IMR-90 (cell line): ENCODE results near the gene CXorf65. TPM values are rescaled to one million over a fixed set of nuclear protein-coding genes. Genes with fewer than 3 reads are reported as not detected.

Experiments
- ATAC-seq: fragments of 200-7000 bp; cut with Tn5 transposase; 2 replicates; pipeline ENCODE4 v1.9.1; 2020; ENCODE audit warnings: low read depth, mild to moderate bottlenecking, moderate library complexity
- BruUV-seq: library from RNA; stranded (reverse); fragments of 400-500 nt; replicated peaks from 2 replicates; lab custom pipeline; 2021; lab: Mats Ljungman, UMichigan
- CTCF ChIA-PET: fragments of 300-600 bp; formaldehyde crosslinking; extraction: SDS; loops from one replicate; lab custom pipeline; 2021; ENCODE audit warnings: antibody characterized with exemption; lab: Yijun Ruan, JAX
- POLR2A ChIA-PET: fragments of 300-600 bp; sonication (Branson Sonifier 250); formaldehyde crosslinking; loops from one replicate; lab custom pipeline; 2022; ENCODE audit warnings: antibody characterized with exemption; ENCODE audit not compliant: unreplicated experiment; lab: Charles Lee
- DNase-seq: peaks from one replicate; pipeline ENCODE4 v3.0.0; 2013
- H2AFZ ChIP-seq: replicated peaks from 2 replicates; pipeline ENCODE3; 2013; ENCODE audit warnings: low read length, mild to moderate bottlenecking; ENCODE audit not compliant: poor library complexity
- H2AK5ac ChIP-seq: 2 replicates; pipeline ENCODE4 v1.6.1; 2013; ENCODE audit warnings: low read depth, low read length, inconsistent platforms
- H2AK9ac ChIP-seq: replicated peaks from 2 replicates; pipeline ENCODE3; 2013; ENCODE audit warnings: mild to moderate bottlenecking, low read depth, low read length, moderate library complexity; ENCODE audit not compliant: poor library complexity
- H2BK120ac ChIP-seq: 2 replicates; pipeline ENCODE4 v1.6.1; 2013; ENCODE audit warnings: low read depth, low read length, inconsistent platforms
- H2BK15ac ChIP-seq: 3 replicates; pipeline ENCODE4 v1.6.1; 2013; ENCODE audit warnings: low read depth, low read length, inconsistent platforms
- H2BK20ac ChIP-seq: 2 replicates; pipeline ENCODE4 v1.6.1; 2013; ENCODE audit warnings: low read depth, mild to moderate bottlenecking, inconsistent platforms, low read length, moderate library complexity
- H2BK5ac ChIP-seq: 2 replicates; pipeline ENCODE4 v1.6.1; 2013; ENCODE audit warnings: mild to moderate bottlenecking, low read depth, low read length, inconsistent platforms; ENCODE audit not compliant: poor library complexity, severe bottlenecking
- H3K14ac ChIP-seq: replicated peaks from 2 replicates; pipeline ENCODE4 v1.6.1; 2013; ENCODE audit warnings: low read depth, low read length, inconsistent platforms
- H3K18ac ChIP-seq: 2 replicates; pipeline ENCODE4 v1.6.1; 2013; ENCODE audit warnings: low read depth, low read length, control low read depth
- H3K23ac ChIP-seq: 2 replicates; pipeline ENCODE4 v1.6.1; 2013; ENCODE audit warnings: low read depth, low read length, inconsistent platforms
- H3K27ac ChIP-seq: 2 replicates; pipeline ENCODE4 v1.5.1; 2013; ENCODE audit warnings: mild to moderate bottlenecking, control low read depth, low read length; ENCODE audit not compliant: insufficient read depth
- H3K27me3 ChIP-seq: 2 replicates; pipeline ENCODE4 v1.6.1; 2013; ENCODE audit warnings: low read length; ENCODE audit not compliant: control insufficient read depth, insufficient read depth
- H3K36me3 ChIP-seq: 2 replicates; pipeline ENCODE4 v1.6.1; 2013; ENCODE audit warnings: low read length, mixed read lengths; ENCODE audit not compliant: control insufficient read depth, insufficient read depth
- H3K4ac ChIP-seq: 2 replicates; pipeline ENCODE4 v1.6.1; 2013; ENCODE audit warnings: low read depth, low read length, inconsistent platforms
- H3K4me1 ChIP-seq: 2 replicates; pipeline ENCODE4 v1.6.1; 2013; ENCODE audit warnings: low read length, mixed read lengths; ENCODE audit not compliant: control insufficient read depth, insufficient read depth
- H3K4me2 ChIP-seq: 2 replicates; pipeline ENCODE4 v1.6.1; 2013; ENCODE audit warnings: low read depth, mild to moderate bottlenecking, control low read depth, low read length, moderate library complexity
- H3K4me3 ChIP-seq: 2 replicates; pipeline ENCODE4 v1.5.1; 2013; ENCODE audit warnings: low read depth, mild to moderate bottlenecking, control low read depth, low read length, moderate library complexity; ENCODE audit not compliant: insufficient read depth
- H3K56ac ChIP-seq: 2 replicates; pipeline ENCODE4 v1.6.1; 2013; ENCODE audit warnings: low read length, inconsistent platforms; ENCODE audit not compliant: insufficient read depth; ENCODE audit errors: extremely low read depth
- H3K79me1 ChIP-seq, 2 experiments: 2 replicates each; pipeline ENCODE4 v1.6.1; 2013; ENCODE audit warnings: low read length in 2 of 2, inconsistent platforms in 1 of 2, low read depth in 1 of 2
- H3K9ac ChIP-seq: 2 replicates; pipeline ENCODE4 v1.6.1; 2013; ENCODE audit warnings: low read depth, low read length, control low read depth
- H3K9me1 ChIP-seq: 2 replicates; pipeline ENCODE4 v1.6.1; 2013; ENCODE audit warnings: low read length, inconsistent platforms; ENCODE audit not compliant: insufficient read depth
- H3K9me3 ChIP-seq: 2 replicates; pipeline ENCODE4 v1.6.1; 2013; ENCODE audit warnings: low read length; ENCODE audit not compliant: control insufficient read depth, insufficient read depth
- H4K20me1 ChIP-seq: 2 replicates; pipeline ENCODE4 v1.6.1; 2013; ENCODE audit warnings: low read length, inconsistent platforms; ENCODE audit not compliant: insufficient read depth
- H4K5ac ChIP-seq: 2 replicates; pipeline ENCODE4 v1.6.1; 2013; ENCODE audit warnings: mild to moderate bottlenecking, low read depth, low read length, control low read depth
- H4K8ac ChIP-seq, 2 experiments: 2 replicates each; pipeline ENCODE4 v1.6.1; 2013; ENCODE audit warnings: low read depth in 2 of 2, low read length in 2 of 2, control low read depth in 1 of 2, inconsistent platforms in 1 of 2
- H4K91ac ChIP-seq: 2 replicates; pipeline ENCODE4 v1.6.1; 2013; ENCODE audit warnings: low read depth, low read length, inconsistent platforms; ENCODE audit not compliant: insufficient read depth
- BHLHE40 ChIP-seq: fragments of 150-350 bp; IDR thresholded peaks from 2 replicates; pipeline ENCODE4 v1.6.1; 2016; ENCODE audit warnings: mild to moderate bottlenecking, low read depth, low read length
- CEBPB ChIP-seq: IDR thresholded peaks from 2 replicates; pipeline ENCODE4 v1.6.1; 2012; ENCODE audit warnings: low read depth, low read length, improper control_type of control experiment
- CHD1 ChIP-seq: IDR thresholded peaks from 2 replicates; pipeline ENCODE4 v1.6.1; 2012; ENCODE audit warnings: low read depth, low read length, improper control_type of control experiment
- FOS ChIP-seq: fragments of 150-350 bp; IDR thresholded peaks from 2 replicates; pipeline ENCODE4 v1.6.1; 2016; ENCODE audit warnings: low read depth, low read length
- MAFK ChIP-seq: IDR thresholded peaks from 2 replicates; pipeline ENCODE4 v1.6.1; 2012; ENCODE audit warnings: low read depth, low read length, improper control_type of control experiment
- MAZ ChIP-seq: IDR thresholded peaks from 2 replicates; pipeline ENCODE4 v1.6.1; 2012; ENCODE audit warnings: low read depth, mild to moderate bottlenecking, low read length, improper control_type of control experiment, moderate library complexity, borderline replicate concordance
- MXI1 ChIP-seq: IDR thresholded peaks from 2 replicates; pipeline ENCODE4 v1.6.1; 2012; ENCODE audit warnings: low read depth, mild to moderate bottlenecking, low read length, moderate library complexity, borderline replicate concordance
- NFE2L2 ChIP-seq: fragments of 150-350 bp; IDR thresholded peaks from 2 replicates; pipeline ENCODE4 v1.6.1; 2016; ENCODE audit warnings: low read depth, mild to moderate bottlenecking, low read length
- POLR2A ChIP-seq: IDR thresholded peaks from 2 replicates; pipeline ENCODE4 v1.6.1; 2012; ENCODE audit warnings: mild to moderate bottlenecking, low read depth, low read length
- RAD21 ChIP-seq: IDR thresholded peaks from 2 replicates; pipeline ENCODE4 v1.6.1; 2012; ENCODE audit warnings: low read length, improper control_type of control experiment
- RCOR1 ChIP-seq: IDR thresholded peaks from 2 replicates; pipeline ENCODE4 v1.6.1; 2012; ENCODE audit warnings: mild to moderate bottlenecking, low read length, improper control_type of control experiment; ENCODE audit not compliant: insufficient replicate concordance
- RFX5 ChIP-seq: IDR thresholded peaks from 2 replicates; pipeline ENCODE4 v1.8.0; 2012; ENCODE audit warnings: low read depth, mild to moderate bottlenecking, low read length, moderate library complexity
- SMC3 ChIP-seq: fragments of 150-350 bp; IDR thresholded peaks from 2 replicates; pipeline ENCODE4 v1.6.1; 2016; ENCODE audit warnings: low read depth, mild to moderate bottlenecking, antibody characterized with exemption, low read length, moderate library complexity
- WGBS, 2 experiments: methylation state at CpG; one replicate each; pipeline versions ENCODE4 v1.1.5 to v1.1.7; 2013; ENCODE audit warnings: missing lambda C conversion rate in 2 of 2; ENCODE audit not compliant: insufficient read length in 1 of 2; ENCODE audit errors: extremely low coverage in 2 of 2; 5-methylcytosine and 5-hydroxymethylcytosine counted together
- dilution Hi-C: fragments of 300-500 bp; cut with HindIII; formaldehyde crosslinking; loops from one replicate; pipeline ENCODE4 v1.14.3; 2018; ENCODE audit warnings: low sequenced_read_pairs; ENCODE audit not compliant: unreplicated experiment
- in situ Hi-C: fragments of 300-500 bp; cut with MboI; formaldehyde crosslinking; loops from 3 replicates; pipeline ENCODE4 v1.14.3; 2019; ENCODE audit warnings: low sequenced_read_pairs, inconsistent platforms, mixed read lengths
- intact Hi-C: fragments of 100-400 bp; cut with micrococcal nuclease; formaldehyde crosslinking; loops from 2 replicates; pipeline ENCODE4 v1.10.0; 2022
- polyA plus RNA-seq, 3 experiments: library from polyadenylated mRNA; depleted of rRNA; stranded (reverse); fragments of >200 nt; gene quantifications; 2 replicates each; pipeline ENCODE4 v1.2.3, GENCODE V29; 2012; ENCODE audit warnings: low replicate concordance in 1 of 3
- total RNA-seq: library from RNA; depleted of rRNA; stranded (reverse); fragments of >200 nt; gene quantifications from 2 replicates; pipeline ENCODE4 v1.2.3, GENCODE V29; 2012
- TF ChIP-seq, protein P1 (sequence below): fragments of 150-350 bp; IDR thresholded peaks from 2 replicates; pipeline ENCODE4 v1.6.1; 2016; ENCODE audit warnings: low read depth, mild to moderate bottlenecking, low read length, moderate library complexity, borderline replicate concordance
- TF ChIP-seq, protein P2 (sequence below): fragments of 150-350 bp; IDR thresholded peaks from 2 replicates; pipeline ENCODE4 v1.6.1; 2017; ENCODE audit warnings: mild to moderate bottlenecking, antibody characterized with exemption, low read length, low read depth
- TF ChIP-seq, protein P3 (sequence below): conservative IDR thresholded peaks from 2 replicates; pipeline ENCODE4 v1.5.1; 2012; ENCODE audit warnings: mild to moderate bottlenecking, low read depth, low read length, improper control_type of control experiment

Gene CXorf65
- total and polyA plus RNA-seq, 2 of the 4 experiments (the other 2 are of a cell fraction), result not detected

DNA sequence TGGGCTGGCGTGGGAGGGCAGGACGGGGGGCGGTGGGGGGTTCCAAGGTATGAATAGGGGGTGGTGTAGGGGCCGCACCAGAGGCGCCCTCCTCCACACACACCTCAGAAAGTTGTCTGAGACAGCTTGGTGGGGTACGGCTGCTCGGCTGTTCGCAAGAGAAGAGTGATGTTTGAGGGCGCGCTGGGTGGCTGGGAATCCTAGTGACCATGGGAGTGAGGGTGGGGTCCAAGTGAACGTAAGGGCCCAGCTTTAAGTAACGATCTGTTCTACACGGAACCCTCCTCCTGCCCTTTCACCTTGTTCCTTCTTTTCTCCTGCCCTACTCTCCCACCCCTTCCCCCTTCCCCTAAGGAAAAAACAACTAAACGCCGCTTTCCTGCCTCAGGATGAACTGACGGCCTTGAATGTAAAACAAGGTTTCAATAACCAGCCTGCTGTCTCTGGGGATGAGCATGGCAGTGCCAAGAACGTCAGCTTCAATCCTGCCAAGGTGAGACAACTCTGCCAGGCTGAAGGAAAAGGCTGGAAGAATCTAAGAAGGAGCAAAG is 12.5 kb upstream of the CXorf65 start:
- WGBS, 2 experiments, result 33% methylated on average over 3 of the region's 17 CpGs; no CpG with 5 or more reads in 1 of the 2 experiments
- no peak for DNase-seq
- intact Hi-C loops, result no loop called here
- no peaks in the 10 kb centered on the region; the same call in 1 of the 2 replicates for H3K4me1 ChIP-seq
- no peaks in the 10 kb centered on the region for H3K9me3 ChIP-seq
- CTCF ChIA-PET, result no interaction called here
- H4K20me1 ChIP-seq, result no peaks in the 10 kb centered on the region
- H3K27me3 ChIP-seq, result peaks cover 2% of the 10 kb centered on the region; the same call in 1 of the 2 replicates
- peak overlapping the region; percentile 83 for H3K14ac ChIP-seq
- H3K9me1 ChIP-seq, result peaks cover 7% of the 10 kb centered on the region
- H3K18ac ChIP-seq, result no peak overlapping the region
- BruUV-seq, result TSS peak; percentile 39
- H4K5ac ChIP-seq, result no peak overlapping the region
- no peak overlapping the region for H2BK20ac ChIP-seq
- H4K91ac ChIP-seq, result peak overlapping the region; percentile 53
- peak overlapping the region; percentile 25 for H2BK5ac ChIP-seq
- peak overlapping the region; percentile 90 for H3K9ac ChIP-seq
- H3K4ac ChIP-seq, result peak overlapping the region; percentile 72
- H2AK9ac ChIP-seq, result peak overlapping the region; percentile 89
- in situ Hi-C loops, result no loop called here
- H2BK15ac ChIP-seq, result no peak overlapping the region
- H3K4me2 ChIP-seq, result peak overlapping the region; percentile 85
- peaks cover 0 to 13% of the 10 kb centered on the region in 2 experiments; a peak in 2 of 4 replicates for H3K79me1 ChIP-seq
- POLR2A ChIA-PET, result no interaction called here
- no peak overlapping the region for H2BK120ac ChIP-seq
- H2AFZ ChIP-seq, result peak overlapping the region; percentile 84
- peak overlapping the region; percentile 85 for H3K27ac ChIP-seq
- H3K56ac ChIP-seq, result no peak overlapping the region; the same call in 1 of the 2 replicates
- peak overlapping the region; percentile 68 for H3K23ac ChIP-seq
- peaks cover 29% of the 10 kb centered on the region for H3K36me3 ChIP-seq
- H3K4me3 ChIP-seq, result peak overlapping the region; percentile 71
- peak; percentile 33 for ATAC-seq
- TF ChIP-seq CEBPB, result no peak
- no peak for TF ChIP-seq MXI1
- no peak for TF ChIP-seq MAZ
- TF ChIP-seq, protein P1, sequence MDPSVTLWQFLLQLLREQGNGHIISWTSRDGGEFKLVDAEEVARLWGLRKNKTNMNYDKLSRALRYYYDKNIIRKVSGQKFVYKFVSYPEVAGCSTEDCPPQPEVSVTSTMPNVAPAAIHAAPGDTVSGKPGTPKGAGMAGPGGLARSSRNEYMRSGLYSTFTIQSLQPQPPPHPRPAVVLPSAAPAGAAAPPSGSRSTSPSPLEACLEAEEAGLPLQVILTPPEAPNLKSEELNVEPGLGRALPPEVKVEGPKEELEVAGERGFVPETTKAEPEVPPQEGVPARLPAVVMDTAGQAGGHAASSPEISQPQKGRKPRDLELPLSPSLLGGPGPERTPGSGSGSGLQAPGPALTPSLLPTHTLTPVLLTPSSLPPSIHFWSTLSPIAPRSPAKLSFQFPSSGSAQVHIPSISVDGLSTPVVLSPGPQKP, result no peak
- TF ChIP-seq, protein P2, sequence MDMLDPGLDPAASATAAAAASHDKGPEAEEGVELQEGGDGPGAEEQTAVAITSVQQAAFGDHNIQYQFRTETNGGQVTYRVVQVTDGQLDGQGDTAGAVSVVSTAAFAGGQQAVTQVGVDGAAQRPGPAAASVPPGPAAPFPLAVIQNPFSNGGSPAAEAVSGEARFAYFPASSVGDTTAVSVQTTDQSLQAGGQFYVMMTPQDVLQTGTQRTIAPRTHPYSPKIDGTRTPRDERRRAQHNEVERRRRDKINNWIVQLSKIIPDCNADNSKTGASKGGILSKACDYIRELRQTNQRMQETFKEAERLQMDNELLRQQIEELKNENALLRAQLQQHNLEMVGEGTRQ, result no peak
- no peak for TF ChIP-seq SMC3
- no peak for TF ChIP-seq BHLHE40
- TF ChIP-seq NFE2L2, result no peak
- TF ChIP-seq MAFK, result no peak
- no peak for TF ChIP-seq CHD1
- TF ChIP-seq RAD21, result no peak
- TF ChIP-seq RFX5, result no peak
- no peak for TF ChIP-seq POLR2A
- no peak for TF ChIP-seq FOS
- TF ChIP-seq, protein P3, sequence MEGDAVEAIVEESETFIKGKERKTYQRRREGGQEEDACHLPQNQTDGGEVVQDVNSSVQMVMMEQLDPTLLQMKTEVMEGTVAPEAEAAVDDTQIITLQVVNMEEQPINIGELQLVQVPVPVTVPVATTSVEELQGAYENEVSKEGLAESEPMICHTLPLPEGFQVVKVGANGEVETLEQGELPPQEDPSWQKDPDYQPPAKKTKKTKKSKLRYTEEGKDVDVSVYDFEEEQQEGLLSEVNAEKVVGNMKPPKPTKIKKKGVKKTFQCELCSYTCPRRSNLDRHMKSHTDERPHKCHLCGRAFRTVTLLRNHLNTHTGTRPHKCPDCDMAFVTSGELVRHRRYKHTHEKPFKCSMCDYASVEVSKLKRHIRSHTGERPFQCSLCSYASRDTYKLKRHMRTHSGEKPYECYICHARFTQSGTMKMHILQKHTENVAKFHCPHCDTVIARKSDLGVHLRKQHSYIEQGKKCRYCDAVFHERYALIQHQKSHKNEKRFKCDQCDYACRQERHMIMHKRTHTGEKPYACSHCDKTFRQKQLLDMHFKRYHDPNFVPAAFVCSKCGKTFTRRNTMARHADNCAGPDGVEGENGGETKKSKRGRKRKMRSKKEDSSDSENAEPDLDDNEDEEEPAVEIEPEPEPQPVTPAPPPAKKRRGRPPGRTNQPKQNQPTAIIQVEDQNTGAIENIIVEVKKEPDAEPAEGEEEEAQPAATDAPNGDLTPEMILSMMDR, result no peak
- TF ChIP-seq RCOR1, result no peak
- H2AK5ac ChIP-seq, result peak overlapping the region; percentile 66
- peak overlapping the region in 1 of 2 experiments; percentile 76; a peak in 1 of 4 replicates for H4K8ac ChIP-seq
- dilution Hi-C loops, result no loop called here
